ENCODE measurements around the gene KLRF1.

DNA sequence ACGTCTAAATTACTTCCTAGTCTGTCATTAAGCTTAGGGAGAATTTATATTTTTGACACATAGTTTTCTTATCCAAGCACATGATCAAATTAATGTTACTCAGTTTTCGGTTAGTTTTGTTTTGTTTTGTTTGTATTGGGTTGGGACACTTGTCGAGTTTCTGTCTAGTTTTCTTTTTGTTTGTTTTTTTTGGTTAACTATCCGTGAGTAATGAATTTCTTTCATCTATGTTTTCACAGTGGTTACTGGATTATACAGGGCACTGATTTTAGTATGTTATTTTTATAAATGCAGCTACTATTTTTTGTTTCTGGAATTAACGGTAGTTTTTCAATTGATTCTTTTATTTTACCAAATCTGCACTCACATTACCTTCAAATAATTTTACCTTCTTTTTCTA, 2.7 kb downstream of the KLRF1 start:
- TF ChIP-seq EZH2 (IDR thresholded peaks at IDR 0.05; ENCODE audit: borderline replicate concordance, low read length), result no peak
- TF ChIP-seq, protein P1, sequence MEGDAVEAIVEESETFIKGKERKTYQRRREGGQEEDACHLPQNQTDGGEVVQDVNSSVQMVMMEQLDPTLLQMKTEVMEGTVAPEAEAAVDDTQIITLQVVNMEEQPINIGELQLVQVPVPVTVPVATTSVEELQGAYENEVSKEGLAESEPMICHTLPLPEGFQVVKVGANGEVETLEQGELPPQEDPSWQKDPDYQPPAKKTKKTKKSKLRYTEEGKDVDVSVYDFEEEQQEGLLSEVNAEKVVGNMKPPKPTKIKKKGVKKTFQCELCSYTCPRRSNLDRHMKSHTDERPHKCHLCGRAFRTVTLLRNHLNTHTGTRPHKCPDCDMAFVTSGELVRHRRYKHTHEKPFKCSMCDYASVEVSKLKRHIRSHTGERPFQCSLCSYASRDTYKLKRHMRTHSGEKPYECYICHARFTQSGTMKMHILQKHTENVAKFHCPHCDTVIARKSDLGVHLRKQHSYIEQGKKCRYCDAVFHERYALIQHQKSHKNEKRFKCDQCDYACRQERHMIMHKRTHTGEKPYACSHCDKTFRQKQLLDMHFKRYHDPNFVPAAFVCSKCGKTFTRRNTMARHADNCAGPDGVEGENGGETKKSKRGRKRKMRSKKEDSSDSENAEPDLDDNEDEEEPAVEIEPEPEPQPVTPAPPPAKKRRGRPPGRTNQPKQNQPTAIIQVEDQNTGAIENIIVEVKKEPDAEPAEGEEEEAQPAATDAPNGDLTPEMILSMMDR (IDR thresholded peaks at IDR 0.05; ENCODE audit: low read length), result no peak

Data from OCI-LY1 (cell line).